Dermis blood vessel endothelial cell (primary cell): ENCODE measurements around the gene TXNDC11. TPM values are rescaled to one million over a fixed set of nuclear protein-coding genes. Genes with fewer than 3 reads are reported as not detected.

Source experiments
- DNase-seq: peaks from one replicate; pipeline ENCODE4 v3.0.0; 2010
- total RNA-seq: library from RNA; depleted of rRNA; stranded (reverse); fragments of >200 nt; gene quantifications from 2 replicates; pipeline ENCODE4 v1.2.3, GENCODE V29; 2014

The TXNDC11 gene
- total RNA-seq, 1 donor from 2014 or later = 30.5 TPM

DNA sequence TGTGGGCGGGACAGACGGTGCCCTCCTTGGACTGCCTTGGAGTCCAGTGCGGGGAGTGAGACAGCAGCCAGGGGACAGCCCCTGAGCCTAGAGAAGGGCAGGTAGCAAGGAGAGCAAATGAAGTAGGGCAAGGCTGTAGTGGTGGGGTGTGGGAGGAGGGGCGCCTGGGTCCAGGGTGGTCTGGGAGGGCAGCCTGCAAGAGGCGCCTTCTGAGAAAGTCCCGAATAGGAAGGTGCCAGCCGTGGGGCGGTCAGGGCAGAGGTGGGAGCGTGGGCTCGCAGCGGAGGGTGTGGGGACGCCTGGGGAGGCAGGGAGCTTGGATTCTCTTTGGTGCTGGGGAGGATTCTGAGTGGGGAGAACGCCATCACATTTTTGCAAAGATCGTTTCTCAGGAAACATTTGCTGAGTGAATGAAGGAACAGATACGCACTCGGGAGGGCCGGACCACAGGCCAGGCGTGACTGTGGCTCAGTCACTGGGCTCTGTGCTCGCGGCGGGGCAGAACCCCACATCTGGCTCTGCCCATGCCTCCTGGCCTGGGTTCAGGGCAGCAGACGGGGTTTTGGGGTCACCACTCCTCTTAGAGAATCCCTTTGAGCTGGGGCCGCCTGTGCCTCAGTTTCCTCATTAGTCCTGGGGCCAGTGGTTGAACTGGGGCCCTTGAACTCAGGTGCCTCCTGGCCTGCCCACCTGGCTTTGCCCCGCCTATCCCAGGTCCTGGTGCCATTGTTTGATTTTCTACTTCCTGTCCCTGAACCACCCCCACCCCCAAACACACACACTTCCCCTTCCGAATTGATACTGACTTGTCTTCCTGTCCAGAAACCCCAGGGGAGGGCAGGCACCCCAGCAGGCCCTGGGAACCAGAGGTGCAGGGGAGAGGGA, 70.2 kb downstream of the TXNDC11 start:
- peak; percentile 42 for DNase-seq

DNA sequence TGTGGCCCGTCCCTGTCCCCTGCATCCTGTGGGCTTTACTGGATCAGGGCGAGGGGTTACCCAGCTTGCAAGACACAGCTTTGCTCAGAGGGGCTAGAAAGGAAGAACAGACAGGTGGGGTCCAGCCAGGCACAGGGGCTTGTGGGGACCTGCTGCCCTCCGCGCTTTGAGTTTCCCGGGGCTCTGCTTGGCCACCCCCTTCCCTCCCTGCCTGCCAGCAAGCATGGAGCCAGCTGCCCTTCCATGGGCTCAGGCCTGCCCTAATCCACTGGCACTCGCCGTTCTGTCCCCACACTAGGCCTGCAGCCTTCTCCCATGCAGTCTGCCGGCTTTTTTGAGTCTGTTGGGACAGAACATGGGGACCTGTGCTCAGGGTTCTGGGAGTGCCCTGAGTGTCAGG, 71.0 kb downstream of the TXNDC11 start:
- DNase-seq = no peak

DNA sequence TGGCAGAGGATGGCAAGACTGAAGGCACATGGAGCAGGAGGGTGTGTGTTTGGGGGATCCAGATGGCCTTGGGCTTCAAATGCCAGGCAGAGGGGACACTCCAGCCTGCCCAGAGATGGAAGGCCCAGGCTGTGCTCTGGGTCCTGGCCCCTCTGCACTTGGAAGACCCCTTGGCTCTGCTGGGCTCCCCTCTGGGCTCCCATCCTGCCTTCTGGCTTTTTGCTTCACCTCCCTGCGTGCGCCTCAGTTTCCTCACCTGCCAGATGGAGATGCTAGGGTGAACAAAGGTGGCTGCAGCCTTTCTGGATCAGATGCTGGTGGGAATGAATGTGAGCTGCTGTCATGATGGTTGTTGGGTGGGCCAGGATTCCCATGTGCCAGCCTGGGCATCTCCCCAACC, 71.4 kb downstream of the TXNDC11 start:
- no peak for DNase-seq

DNA sequence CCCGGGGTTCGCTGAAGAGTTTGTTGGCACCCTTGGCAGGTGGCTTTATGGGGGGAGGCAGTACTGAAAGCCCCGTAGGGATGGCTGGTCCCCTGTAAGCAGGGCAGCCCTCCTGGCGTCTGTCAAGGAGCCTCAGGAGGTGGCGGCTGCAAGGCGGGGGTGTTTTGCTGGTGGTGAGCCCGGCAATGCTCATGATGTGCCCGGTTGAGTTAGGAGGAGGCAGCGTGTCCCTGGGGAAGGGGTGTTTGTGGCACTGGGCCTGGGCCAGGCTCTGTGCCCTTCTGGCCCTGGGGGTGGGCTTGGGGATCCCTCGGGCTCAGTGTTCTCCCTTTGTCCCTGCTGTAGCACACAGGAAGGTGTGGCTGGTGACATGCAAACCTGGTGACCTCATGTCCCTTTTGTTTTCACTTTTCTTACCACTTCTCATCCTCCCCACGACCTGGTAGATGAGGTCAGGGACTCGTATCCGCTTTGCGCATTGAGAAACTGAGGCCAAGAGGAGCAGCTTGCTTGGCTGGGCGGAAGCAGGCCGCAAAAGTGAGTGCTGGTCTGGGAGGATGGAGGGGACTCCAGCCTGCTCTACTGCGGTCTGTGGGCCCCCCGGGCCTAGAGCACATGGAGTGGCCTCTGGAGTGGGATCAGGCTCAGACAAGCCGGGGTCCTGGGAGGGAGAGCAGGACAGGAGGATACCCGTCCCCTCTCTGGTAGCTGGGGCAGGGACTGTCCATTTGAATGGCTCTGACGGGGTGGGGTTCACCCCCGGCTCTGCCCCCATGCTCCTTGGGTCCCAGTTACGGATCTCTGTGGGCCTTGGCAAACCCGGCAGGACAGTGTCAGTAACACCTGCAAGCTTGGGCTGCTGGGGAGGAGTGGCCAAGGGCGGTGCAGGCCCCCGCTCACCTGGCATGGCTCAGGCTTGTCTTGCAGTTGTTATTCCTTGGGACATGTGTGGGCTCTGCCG, 72.2 kb downstream of the TXNDC11 start:
- no peak for DNase-seq

DNA sequence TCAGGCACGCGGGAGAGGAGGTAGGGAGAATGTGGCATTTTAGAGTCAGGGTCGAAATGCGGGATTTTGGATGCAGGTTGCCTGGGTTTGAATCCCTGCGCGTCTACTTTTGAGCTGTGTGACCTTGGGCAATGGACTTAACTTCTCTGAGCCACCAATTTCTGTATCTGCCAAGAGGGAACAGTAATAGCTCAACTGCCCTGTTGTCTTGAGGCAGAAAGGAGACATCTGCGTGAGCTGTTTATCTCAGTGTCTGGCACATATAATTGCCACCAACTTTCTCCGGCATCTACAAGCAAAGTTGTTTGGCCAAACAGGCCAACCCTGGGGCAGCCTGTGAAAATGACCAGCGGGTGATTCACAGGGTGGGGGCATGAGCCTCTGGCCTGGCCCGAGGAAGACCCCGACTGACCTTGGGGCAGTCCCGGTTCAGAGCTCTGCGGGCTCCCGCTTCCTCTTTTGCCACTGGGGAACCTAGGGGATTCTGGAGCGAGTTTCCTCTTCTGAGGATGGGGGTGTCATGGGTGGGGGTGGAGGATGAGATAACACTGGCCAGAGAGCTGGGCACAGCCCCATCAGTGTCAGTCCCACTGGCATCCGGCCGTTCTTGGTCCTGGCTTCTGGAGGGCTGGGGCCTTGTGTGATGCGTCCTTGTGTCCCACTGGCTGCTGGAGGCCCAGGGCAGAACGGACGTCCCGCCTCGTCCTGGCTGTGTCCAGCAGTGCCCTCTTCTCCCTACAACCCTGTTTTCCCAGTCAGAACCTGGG, 73.1 kb downstream of the TXNDC11 start:
- peak; percentile 49 for DNase-seq

DNA sequence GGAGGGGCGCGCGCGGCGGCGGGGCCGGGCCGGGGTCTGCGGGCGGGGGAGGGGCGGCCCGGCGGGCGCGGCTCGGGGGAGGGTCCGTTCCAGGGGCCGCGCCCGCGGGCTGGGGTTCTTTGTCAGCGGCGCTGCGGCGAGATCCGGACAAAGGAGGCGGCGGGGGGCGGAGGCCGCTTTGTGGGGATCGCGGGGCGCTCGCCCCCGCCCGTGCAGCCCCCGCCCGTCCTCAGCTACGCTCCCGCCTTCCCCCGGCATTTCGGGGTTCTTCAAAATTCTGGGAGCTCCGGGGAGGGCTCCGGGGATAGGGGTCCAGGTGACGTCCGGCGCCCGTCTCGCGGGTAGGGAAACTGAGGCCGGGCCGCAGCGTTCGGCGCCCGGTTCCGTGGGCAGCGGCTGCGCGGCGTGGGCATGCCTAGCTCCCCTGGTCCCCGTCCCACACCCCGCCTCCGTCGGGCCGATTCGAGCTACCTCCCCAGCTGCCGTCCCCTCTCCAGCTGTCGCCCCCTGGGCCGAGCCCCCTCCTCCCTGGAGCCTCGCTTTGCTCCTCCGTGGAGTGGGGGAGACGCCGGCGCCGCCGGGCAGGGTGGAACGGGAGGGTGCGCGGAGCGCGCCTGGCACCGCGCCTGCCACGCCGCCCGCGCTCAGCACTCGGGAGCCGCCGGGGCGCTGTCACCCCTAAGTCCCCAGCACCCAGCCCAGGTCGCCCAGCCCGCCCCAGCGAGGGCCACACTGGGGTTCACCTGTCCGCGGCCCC, 73.9 kb downstream of the TXNDC11 start:
- DNase-seq = no peak

DNA sequence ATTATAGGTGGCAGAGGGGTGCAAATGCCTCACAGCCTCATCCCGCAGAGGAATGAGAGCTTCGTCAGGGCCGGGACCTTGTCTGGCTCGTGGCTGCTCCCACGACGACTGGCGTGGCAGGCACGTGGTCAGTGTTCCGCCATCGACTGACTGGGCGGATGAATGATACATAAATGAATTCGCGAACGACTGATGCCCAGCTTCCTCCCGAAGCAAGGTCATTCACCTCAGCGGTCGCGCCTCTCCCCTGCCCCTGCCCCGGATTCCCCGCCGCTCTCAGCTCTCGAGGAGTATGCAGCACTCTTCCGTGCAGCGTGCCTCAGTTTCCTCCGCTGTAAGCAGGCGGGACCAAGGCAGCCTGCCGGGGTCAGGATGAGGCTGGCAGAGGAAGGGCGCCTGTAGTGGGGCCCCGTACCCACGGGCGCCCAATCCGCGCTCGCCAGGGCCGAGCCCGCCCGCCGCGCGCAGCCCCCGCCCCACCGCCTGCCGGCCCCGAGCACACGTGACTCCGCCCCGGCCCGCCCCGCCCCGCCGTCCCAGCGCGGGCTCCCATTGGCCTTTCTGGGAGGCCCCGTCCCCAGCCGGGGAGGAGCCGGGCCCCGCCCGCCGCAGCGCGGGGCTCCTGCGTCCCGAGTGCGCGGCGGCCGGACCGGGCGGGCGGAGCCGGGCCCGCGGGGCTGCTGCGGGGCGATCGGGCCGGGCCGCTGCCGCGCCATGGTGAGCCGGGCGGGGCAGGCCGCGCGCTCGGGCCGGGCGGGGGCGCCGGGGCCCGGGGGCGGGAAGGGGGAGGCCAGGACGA, 74.6 kb downstream of the TXNDC11 start, which contains the start of gene SNN:
TSS of gene SNN (plus strand) at position 632 of the 799 bp plus-strand sequence. CDS start 7,605 bp downstream, outside the sequence.
- DNase-seq = peak; percentile 88

DNA sequence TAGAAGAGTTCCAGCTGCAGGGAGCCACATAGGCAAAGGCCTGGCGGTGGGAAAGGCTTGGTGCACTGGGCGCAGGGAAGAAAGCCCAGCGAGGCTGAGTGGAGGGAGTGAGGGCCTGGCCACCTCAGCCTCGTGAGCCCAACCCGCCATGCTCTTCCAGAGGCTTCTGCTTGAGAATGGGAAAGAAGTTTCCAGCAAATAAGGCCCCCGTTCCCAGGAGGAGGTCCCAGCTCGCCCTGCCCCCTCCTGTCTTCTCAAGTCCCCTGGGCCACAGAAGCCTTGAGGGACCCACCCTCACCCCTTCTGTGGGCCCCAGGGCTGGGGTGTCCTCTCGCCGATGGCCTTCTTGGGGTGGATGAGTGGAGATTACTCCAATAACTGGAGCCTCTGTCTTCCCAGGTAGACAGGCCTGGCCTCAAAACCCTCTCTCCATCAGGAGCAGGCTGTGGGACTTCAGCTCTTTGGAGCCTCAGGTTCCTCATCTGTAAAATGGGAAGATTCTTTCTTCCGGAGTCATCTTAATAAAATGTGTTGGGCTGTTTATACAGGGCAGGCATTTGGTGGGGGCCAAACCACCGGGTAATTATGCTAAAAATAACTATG, 75.3 kb downstream of the TXNDC11 start:
- DNase-seq = no peak

DNA sequence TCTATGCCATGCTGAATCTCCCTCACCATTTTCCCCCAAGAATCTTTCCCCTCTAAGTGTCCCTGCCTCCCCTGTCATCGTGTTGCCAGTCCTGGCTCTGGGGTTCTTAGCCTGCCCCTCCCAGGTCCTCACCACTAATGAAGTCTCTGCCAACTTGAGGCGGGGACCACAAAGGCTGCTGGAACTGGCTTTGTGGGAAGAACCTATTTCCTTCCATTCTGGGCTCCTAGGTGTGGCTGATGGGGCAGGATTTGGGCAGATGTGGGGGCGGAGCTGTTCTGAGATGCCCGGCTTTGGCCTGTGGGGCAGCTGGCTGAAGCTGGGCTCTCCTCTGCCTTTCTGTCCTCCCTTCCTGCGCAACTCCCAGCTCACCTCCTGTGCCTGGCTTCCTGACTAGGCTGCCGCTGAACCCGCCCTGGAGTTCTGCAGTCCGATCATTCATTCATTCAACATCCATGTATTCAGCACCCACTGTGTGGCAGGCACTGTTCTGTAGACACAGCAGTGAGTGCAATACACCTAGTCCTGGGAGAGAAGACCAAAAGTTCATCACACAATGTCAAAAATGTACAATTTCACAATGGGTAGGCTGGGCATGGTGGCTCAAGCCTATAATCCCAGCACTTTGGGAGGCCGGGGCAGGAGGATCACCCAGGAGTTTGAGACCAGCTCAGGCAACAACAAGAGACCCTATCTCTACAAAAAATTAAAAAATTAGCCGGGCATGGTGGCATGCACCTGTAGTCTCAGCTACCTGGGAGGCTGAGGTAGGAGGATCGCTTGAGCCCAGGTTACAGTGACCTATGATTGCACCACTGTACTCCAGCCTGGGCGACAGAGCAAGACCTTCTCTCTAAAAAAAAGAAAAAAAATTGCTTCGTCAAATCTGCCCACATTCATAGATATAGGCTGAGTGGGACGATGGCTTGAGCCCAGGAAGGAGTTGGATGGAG, 76.3 kb downstream of the TXNDC11 start:
- no peak for DNase-seq

DNA sequence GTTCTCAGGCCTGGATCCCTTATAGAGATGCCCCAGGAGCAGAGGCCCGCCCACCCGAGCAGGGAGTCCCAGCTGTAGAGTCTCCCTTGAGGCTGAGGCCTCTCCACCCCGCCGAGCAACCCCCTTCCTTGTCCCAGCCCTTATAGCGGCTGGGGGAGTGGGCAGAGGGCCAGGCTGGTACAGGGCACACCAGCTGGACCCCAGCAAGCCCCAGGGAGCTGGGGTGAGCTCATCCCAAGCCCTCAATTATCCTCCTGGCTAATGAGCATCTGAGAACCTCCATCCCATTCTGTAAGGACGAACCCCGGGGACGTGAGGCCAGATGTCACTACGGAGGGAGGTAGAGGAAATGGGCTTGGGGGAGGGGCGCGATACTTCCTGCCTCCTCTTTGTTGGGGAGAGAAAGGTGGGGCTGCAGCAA, 77.6 kb downstream of the TXNDC11 start:
- DNase-seq = no peak

DNA sequence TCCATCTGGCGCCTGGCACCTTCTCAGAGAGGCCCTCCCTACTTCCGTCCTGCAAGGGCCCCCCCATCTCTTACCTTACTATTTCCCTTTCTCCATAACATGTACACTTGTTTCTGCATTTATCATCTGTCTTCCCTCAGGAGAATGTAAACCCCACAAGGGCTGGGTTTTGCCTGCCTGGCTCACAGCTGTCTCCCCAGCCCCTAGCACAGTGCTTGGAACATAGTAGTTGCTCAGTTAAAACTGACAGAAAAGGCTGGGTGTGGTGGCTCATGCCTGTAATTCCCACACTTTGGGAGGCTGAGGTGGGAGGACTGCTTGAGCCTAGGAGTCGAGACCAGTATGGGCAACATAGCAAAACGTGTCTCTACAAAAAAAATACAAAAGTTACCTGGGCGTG, 80.1 kb downstream of the TXNDC11 start:
- no peak for DNase-seq

DNA sequence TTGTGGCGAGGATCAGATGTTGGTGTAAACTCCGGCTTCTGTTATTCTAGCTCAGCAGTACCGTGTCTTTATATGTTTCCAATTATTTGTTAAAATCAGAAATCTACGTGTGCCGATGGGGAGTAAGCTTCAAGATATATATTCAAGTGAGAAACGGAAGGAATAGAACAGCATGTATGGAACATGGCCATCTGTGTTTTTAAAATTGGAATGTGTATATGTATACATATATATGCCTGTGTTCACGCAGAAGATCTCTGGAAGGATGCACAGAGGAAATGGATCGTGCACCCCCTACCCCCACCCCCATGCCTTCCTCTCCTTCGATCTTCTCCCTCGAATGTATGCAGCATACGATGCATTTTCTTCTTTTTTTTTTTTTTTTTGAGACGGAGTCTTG, 82.1 kb downstream of the TXNDC11 start:
- DNase-seq = no peak

DNA sequence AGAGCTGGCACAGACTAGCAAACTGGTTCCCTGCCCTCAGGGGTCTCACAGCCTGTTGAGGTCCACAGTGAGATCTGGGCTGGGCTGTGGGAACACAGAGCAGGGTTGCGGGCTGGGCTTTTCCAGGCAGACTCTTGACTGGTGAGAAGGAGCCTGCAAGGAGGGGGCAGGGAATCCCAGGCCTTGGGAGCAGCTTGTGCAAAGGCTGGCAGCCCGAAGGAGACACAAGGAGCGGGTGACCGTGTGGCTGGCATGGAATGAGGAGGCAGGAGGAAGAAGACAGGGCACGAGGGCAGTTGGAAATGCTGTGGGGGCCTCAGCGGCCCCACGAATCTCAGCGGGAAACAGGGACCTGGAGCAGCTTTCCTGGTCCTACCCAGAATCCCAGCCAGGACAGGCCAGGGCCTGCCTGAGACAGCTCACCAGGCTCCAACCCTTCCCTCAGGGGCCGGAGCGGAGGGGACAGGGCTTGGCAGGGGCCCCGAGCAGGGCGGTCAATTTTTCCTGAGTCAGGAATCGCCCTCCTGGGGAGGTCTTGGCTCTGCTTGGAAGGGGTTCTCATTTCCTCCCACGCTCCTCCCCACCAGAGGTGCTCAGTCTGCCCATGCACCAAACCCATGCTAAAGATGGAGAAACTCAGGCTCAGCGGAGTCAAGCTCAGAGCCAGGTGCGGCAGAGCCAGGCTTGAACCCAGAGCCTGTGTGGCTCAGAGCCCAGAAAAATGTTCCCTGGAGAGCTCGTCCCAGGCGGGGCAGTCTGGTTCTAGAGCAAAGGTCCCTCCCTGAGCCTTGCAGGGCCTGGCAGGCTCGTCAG, 83.6 kb downstream of the TXNDC11 start:
- DNase-seq = no peak

DNA sequence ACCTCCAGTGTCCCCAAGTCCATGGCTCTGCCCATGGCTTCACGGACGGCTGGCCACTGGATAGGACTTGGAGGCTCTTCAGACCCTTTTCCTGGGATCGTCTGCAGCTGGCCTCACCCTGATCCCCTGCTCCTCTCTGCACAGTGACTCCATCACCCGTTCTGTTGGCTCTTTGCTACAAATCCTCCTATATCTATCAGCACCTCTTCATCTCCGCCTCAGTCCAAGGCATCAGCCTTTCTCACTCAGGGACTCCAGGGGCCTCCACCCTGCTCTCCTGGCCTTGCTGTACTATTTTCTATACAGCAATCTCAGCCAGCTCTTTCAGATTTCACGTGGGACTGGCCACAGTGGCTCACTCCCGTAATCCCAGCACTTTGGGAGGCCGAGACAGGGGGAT, 85.1 kb downstream of the TXNDC11 start:
- no peak for DNase-seq

DNA sequence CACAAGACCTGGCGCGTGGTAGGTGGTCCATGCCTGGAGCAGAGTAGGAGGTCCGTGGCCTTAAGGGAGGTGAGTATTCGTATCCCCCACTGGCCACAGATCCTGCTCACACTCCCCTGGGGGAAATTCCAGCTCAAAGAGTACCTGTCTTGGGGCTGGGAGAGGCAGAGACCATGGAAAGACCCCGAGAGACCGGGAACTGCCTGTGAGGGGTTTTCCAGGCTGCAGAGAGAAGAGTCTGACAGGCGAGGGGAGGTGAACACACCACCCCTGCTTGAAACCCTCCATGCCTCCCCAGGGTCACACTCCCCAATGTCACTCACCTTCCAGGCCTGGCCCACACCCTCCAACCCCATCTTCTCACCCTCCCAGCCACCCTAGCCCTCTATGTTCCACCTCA, 87.0 kb downstream of the TXNDC11 start:
- no peak for DNase-seq

DNA sequence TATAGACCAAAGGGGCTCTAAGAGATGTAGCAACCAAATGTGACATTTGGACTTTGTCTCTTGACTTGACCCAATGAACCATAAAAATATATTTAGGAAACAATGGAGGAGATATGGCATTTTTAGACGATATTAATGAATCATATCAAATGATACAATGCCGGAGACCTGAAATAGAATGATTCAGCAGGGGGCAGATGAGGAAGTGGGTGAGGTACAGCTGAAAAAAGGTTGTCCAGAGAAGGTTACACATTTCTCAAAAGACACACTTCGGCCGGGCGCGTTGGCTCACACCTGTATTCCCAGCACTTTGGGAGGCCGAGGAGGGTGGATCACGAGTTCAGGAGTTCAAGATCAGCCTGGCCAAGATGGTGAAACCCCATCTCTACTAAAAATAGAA, 90.9 kb downstream of the TXNDC11 start:
- DNase-seq = no peak

DNA sequence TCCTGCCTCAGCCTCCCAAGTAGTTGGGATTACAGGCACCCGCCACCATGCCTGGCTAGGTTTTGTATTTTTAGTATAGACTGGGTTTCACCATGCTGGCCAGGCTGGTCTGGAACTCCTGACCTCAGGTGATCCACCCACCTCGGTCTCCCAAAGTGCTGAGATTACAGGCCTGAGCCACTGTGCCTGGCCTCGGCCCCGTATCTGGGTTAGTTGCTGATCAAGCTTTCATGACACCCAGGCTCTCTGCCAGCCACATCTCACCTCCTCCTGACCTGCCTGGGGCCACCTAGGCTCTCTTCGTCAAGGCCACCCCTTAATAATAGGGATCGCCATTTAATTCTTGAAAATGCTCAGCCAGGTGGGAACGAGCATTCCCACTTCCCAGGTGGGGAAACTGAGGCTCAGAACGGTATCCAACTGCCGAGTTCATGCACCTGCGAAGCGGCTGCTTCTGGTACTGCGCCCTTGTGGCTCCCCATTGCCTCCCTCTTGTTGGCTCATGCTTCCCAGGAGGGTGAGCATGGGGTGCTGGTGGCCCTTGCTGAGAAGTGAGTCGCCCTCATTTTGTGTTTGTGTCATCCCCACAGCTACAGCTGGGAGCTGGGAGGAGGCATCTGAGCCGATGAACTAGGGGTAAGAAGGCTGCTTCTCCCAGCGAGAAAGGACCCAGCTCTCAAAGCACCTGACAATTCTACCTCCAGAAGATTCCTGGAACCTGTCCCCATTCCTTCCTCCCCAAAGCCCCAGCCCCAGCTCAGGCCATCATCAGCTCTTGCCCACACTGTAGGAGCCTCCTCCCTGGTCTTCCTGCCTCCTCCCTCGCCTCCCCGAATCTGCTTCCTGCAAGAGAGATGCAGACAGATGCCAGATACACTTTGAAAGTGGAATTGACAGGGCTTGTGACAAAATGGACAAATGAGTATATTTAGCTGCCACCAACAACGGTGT, 91.7 kb downstream of the TXNDC11 start:
- no peak for DNase-seq
